HG02981 (cell line): ENCODE data around the gene CARHSP1.
"Not testable (repeated sequence)": the region's sequence is repeated elsewhere in the genome, so short reads cannot be mapped to it uniquely, and the experiment has no call there.

Experiments
- ATAC-seq: cut with Tn5 transposase; IDR thresholded peaks from one replicate; pipeline ENCODE4 v1.9.1; 2021; ENCODE audit warnings: mild to moderate bottlenecking, moderate library complexity; ENCODE audit not compliant: unreplicated experiment

CARHSP1 gene

GRCh38 chr16:8873866-8874195 is 5.0 kb upstream of the CARHSP1 start:
- ATAC-seq, result not testable (repeated sequence)

GRCh38 chr16:8872967-8873865 is 4.4 kb upstream of the CARHSP1 start:
- ATAC-seq, result no peak

- ATAC-seq, result no peak
These were observed 3.3 kb upstream of the CARHSP1 start for GRCh38 chr16:8872071-8872470.

- ATAC-seq, result not testable (repeated sequence)
These were observed 1.1 kb upstream of the CARHSP1 start for GRCh38 chr16:8869988-8870241.

GRCh38 chr16:8869212-8869987 is 594 bp upstream of the CARHSP1 start:
- ATAC-seq, result no peak

- ATAC-seq, result no peak
These were observed 832 bp downstream of the CARHSP1 start for GRCh38 chr16:8867932-8868415.

- no peak for ATAC-seq
These were observed 1.4 kb downstream of the CARHSP1 start for GRCh38 chr16:8867216-8867931.

- no peak for ATAC-seq
These were observed 2.0 kb downstream of the CARHSP1 start for GRCh38 chr16:8866884-8867215.

GRCh38 chr16:8866118-8866883 is 2.5 kb downstream of the CARHSP1 start:
- ATAC-seq, result no peak

- no peak for ATAC-seq
These were observed 3.5 kb downstream of the CARHSP1 start for GRCh38 chr16:8865145-8865882.

- no peak for ATAC-seq
These were observed 4.2 kb downstream of the CARHSP1 start for GRCh38 chr16:8864480-8865110.

GRCh38 chr16:8863594-8864424 is 5.0 kb downstream of the CARHSP1 start:
- ATAC-seq, result no peak

GRCh38 chr16:8862309-8863130 is 6.3 kb downstream of the CARHSP1 start:
- ATAC-seq, result no peak

- ATAC-seq, result no peak
These were observed 7.1 kb downstream of the CARHSP1 start for GRCh38 chr16:8861563-8862308.

- ATAC-seq, result no peak
These were observed 8.6 kb downstream of the CARHSP1 start for GRCh38 chr16:8859913-8860881.
